ENCODE measurements around the gene GMPR. TPM values are rescaled to one million over a fixed set of nuclear protein-coding genes. Genes with fewer than 3 reads are reported as not detected.
"Not testable (repeated sequence)": the region's sequence is repeated elsewhere in the genome, so short reads cannot be mapped to it uniquely, and the experiment has no call there.

Gene GMPR
- total RNA-seq, 6 donors from 2014 or later = 10.5 to 25.6 (median 16.4) TPM

- Histone ChIP-seq H3K27ac (no peak overlapping the region), H3K27me3 (no peaks in the 10 kb centered on the region), H3K36me3 (no peaks in the 10 kb centered on the region), H3K4me3 (no peak overlapping the region), H3K4me1 (no peaks in the 10 kb centered on the region), H3K9me3 (no peaks in the 10 kb centered on the region)
- no peak for ATAC-seq (ENCODE audit: low FRiP score in 2 of 2)
- DNase-seq = no peak
- TF ChIP-seq POLR2A (IDR thresholded peaks at IDR 0.05) (no peak), POLR2AphosphoS5 (IDR thresholded peaks at IDR 0.05) (no peak), EP300 (IDR thresholded peaks at IDR 0.05) (no peak), CTCF (IDR thresholded peaks at IDR 0.05) (no peak)
- 97% methylated on average over 7 of the region's 7 CpGs for WGBS, 2 donors
Measured at GRCh38 chr6:16223362-16223761, 15.0 kb upstream of the GMPR start.

- DNase-seq (no peak), ATAC-seq (ENCODE audit: low FRiP score in 2 of 2) (no peak)
- H3K36me3 ChIP-seq = no peaks in the 10 kb centered on the region
- WGBS, 2 donors = 70 to 78% methylated on average over 8 of the region's 8 CpGs
- no peaks in the 10 kb centered on the region for H3K27me3 ChIP-seq
- peaks cover 0 to 4% (median 1%) of the 10 kb centered on the region in 4 donors for H3K4me1 ChIP-seq
- TF ChIP-seq EP300 (IDR thresholded peaks at IDR 0.05) = no peak
- no peak for TF ChIP-seq POLR2AphosphoS5 (IDR thresholded peaks at IDR 0.05)
- no peak for TF ChIP-seq CTCF (IDR thresholded peaks at IDR 0.05)
- TF ChIP-seq POLR2A (IDR thresholded peaks at IDR 0.05) = no peak
- no peak overlapping the region for H3K27ac ChIP-seq
- H3K4me3 ChIP-seq = no peak overlapping the region
- H3K9me3 ChIP-seq = no peaks in the 10 kb centered on the region
Measured at GRCh38 chr6:16224409-16224808, 14.0 kb upstream of the GMPR start.

GRCh38 chr6:16225062-16225731 lies 13.2 kb upstream of the GMPR start:
- H3K27me3 ChIP-seq; DNase-seq; ATAC-seq (ENCODE audit: low FRiP score in 2 of 2); H3K9me3 ChIP-seq; H3K4me3 ChIP-seq; H3K36me3 ChIP-seq; H3K27ac ChIP-seq; H3K4me1 ChIP-seq: not testable (repeated sequence)
- WGBS, 2 donors = 76 to 79% methylated on average over 3 of the region's 3 CpGs

GRCh38 chr6:16226117-16227047 lies 12.0 kb upstream of the GMPR start:
- not testable (repeated sequence) for H3K36me3 ChIP-seq; DNase-seq; ATAC-seq (ENCODE audit: low FRiP score in 2 of 2); H3K27ac ChIP-seq; H3K9me3 ChIP-seq; H3K27me3 ChIP-seq; H3K4me3 ChIP-seq; H3K4me1 ChIP-seq
- WGBS, 2 donors = 82 to 91% methylated on average over 16 to 23 of the region's 23 CpGs

- 90 to 100% methylated on average over 1 to 31 of the region's 32 CpGs for WGBS, 2 donors
- H3K27ac ChIP-seq = no peak overlapping the region
- no peak for TF ChIP-seq EP300 (IDR thresholded peaks at IDR 0.05)
- no peak for TF ChIP-seq POLR2A (IDR thresholded peaks at IDR 0.05)
- no peak for TF ChIP-seq CTCF (IDR thresholded peaks at IDR 0.05)
- no peak for TF ChIP-seq POLR2AphosphoS5 (IDR thresholded peaks at IDR 0.05)
- no peaks in the 10 kb centered on the region for H3K27me3 ChIP-seq
- DNase-seq (peak in 1 of 2 donors; percentile 86), ATAC-seq (ENCODE audit: low FRiP score in 2 of 2) (no peak)
- no peaks in the 10 kb centered on the region for H3K9me3 ChIP-seq
- H3K4me1 ChIP-seq = peaks cover 0 to 8% (median 4%) of the 10 kb centered on the region in 4 donors
- H3K36me3 ChIP-seq = no peaks in the 10 kb centered on the region
- H3K4me3 ChIP-seq = no peak overlapping the region
Measured at GRCh38 chr6:16227048-16227562, 11.3 kb upstream of the GMPR start.

All from upper lobe of left lung (tissue), 6 donors.